ENCODE results near the gene ISX.

- TF ChIP-seq CTCF (IDR thresholded peaks at IDR 0.05; ENCODE audit: low read depth, low read length) (no peak), MAX (IDR thresholded peaks at IDR 0.05; ENCODE audit: low read depth, low read length) (no peak), POLR2A (IDR thresholded peaks at IDR 0.05; ENCODE audit: extremely low read depth, insufficient read length) (no peak)
Measured at GRCh38 chr22:35070451-35071093, 4.6 kb downstream of the ISX start.

Data from NB4 (cell line).